Activated CD4-positive, CD25-positive, alpha-beta regulatory T cell treated with anti-CD3 and anti-CD28 coated beads, Interleukin-2, amount 50 U/mL, for 16 hours (primary cell): ENCODE results near the gene C4orf54.

Experiments
- DNase-seq: peaks from one replicate; pipeline ENCODE4 v3.0.0-alpha.2; 2020; ENCODE audit warnings: low read depth, low spot score

Gene C4orf54

DNA sequence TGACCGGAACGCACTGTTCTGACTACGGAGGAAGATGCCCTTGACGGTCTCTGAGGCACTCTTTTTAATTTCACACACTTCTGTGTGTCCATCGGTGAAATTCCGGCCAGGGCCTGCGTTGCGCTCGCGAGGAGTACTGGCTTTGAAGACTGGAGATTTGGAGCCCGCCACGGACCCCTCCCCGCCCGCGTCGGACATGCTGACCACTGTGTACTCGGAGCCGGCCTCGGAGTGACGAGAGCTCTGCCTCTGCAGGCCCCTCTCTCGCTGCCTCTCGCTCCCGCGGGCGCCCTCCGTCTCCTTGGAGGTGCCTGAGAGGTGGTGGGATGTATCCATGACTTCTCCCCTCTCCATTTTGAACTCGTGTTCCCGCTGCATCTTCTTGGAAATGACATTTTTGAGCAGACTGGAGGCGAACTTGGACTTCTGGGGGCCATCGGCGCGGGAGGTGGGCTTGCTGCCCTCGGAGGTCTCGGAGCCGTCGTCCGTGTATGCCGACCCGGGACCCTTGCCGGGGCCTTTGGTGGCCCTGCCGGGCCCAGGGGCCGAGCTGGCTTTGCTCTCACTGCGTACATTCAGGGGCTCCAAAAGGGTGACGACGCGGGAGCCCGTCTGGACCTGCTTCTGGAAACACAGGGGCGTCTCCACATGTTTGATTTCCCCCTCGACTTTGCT is 5.7 kb downstream of the C4orf54 start:
- no peak for DNase-seq

DNA sequence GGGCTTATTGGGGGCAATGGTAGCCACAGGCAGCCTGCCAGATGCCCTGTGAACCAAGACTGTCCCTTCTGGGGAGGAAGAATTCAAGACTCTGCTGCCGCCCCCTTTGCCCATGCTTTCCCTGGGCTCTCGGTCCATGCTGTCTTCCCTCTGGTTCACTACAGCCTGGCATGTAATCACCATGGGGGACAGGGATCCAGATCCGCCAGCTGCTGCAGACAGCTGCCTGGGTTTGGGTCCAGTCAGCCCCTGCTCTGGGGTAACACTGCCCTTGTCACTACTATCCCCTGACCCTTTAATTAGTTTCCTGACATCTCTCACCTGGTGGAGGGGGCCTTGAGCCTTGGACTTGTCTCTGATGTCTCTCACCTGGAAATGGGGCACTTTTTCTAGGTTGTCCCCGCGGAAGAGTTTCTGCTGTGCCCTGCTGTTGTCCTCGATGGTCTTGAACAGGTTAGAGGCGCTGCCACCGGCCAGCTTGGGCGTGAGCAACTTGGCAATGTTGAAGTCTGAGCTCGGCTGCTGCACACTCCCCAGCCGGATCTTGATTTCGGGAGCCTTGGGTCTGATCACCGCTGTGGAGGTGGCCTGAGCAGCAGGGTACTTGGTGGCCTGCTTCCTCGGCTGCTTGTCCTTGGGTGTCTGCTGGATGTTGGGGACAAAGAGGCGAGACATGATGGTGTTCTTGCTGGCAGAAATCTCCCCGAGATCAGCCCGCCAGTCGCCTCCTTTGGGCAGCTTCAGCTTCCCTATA is 6.4 kb downstream of the C4orf54 start:
- no peak for DNase-seq

DNA sequence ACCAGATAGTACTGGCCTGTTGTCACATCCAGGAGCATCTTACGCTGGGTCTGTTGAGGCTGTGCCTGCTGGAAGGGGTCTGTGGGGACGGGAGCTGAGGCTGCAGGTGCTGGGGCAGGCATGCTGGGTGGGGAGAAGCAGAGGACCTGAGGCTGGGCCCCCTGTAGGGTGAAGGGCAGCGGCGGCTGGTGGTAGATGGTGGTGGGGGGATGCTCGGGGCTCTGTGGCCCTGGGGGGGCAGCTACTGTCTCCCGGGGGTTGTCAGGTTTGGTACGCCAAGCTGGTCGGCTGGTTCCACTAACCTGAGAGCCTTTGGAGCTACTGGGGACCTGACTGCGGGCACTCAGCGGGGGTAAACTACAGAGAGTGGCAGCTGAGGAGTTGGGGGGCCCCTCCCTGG is 7.8 kb downstream of the C4orf54 start:
- no peak for DNase-seq

DNA sequence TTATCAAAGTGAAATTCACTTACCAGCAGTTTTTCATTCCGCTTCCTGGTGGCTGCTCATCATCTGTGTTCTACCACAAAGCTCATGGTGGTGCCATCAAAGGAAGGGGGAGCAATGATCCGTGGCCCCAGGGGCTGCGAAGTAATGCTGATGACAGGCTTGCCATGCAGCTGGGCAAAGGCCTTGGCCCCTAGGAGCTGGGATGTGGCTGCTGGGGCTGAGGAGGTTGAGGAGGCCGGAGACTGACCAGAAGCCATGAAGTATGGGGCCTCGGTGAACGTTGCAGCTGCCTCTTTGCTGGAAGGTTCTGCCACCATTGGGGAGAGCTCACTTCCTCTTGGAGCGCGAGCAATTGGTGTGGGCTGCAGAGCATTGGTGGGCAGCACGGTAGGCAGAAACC is 8.4 kb downstream of the C4orf54 start:
- no peak for DNase-seq

DNA sequence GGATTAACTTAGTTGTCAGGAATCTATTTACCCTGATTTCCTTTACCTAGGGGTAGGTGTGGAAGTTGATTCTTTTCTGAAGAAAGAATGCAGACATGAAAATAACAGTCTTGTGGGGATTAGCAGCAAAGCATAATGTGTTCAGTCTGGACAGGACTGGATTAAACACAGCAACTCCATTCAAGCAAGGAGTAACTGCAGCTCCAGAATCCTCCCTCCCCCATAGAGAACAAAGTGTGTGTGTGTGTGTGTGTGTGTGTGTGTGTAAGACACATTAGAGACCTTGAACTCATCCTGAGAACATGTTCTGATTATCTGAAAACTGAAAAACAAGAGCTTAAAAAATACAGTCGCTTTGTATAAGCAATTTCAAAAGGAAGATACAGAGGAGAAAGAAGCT is 9.3 kb downstream of the C4orf54 start:
- DNase-seq = no peak

DNA sequence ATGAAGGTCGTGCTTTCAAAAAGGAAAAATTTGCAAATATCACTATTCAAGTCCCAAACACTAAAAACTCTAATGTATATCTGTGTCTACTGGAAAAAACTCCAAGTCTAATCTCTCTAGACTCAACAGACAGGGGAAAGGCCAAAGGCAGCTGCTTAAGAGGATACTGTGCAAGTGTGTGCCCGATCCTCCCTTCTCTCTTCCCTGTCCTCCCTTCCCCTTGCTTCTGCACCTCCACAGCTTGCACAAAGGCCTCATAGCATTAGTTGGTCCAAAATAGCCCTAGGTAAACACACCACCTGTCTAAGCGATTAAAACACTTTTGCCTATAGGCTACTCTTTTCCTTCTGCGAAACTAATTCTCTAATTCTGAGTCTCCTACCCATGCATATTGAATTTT is 10.6 kb downstream of the C4orf54 start:
- DNase-seq = no peak

DNA sequence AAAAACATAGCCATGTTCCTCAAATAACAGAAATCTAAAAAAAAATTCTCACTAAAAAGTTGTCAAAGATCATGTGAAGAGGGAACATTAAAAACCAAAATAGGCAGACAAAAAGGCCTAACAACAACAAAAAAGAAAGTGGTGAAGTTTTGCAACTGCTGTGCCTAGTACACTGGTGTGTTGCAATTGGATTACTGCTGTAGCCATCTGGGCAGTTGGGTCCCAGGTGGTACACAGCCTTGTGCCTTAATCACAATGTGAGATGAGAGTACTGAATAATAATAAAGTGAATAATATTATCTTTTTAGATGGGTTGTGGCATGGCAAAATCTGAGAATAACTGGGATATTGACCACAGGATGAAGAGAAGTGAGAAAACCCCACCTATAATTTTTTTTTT is 12.0 kb downstream of the C4orf54 start:
- DNase-seq = no peak

DNA sequence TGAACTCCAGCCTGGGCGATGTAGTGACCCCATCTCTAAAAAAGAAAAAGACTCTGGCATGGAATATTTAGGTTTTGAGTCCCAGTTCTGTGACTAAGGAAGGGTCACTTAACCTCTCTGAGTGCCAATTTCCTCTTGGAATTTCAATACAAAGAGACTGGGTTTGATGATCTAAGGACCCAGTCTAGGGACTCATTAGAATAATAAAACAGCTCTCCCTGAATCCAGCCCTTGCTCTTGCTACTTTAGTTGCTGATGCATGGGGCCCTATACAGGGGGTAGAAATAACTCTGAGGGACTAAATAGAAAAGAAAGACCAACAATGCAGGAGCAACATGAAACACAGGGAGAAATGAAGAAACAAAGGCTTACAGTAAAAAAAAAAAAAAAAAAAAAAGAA is 12.6 kb downstream of the C4orf54 start:
- DNase-seq = no peak

DNA sequence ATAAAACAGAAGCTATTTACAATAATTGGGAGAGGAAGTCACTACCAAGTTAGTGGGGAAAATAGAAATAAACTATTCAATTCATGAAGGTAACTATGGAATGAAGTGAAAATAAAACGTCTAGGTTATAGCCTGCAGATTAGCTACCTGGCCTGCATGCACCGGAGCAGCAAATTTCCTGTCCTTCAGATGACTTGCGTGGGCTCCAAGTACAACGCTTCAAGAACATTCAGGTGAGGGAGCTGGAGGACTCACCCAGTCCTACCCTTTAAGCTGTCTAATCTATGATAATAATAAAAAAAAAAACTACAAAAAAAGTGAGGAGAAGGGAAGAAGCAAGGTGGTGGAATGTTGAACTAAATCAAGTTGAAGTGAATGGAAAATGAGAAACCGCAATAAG is 13.2 kb downstream of the C4orf54 start:
- no peak for DNase-seq

DNA sequence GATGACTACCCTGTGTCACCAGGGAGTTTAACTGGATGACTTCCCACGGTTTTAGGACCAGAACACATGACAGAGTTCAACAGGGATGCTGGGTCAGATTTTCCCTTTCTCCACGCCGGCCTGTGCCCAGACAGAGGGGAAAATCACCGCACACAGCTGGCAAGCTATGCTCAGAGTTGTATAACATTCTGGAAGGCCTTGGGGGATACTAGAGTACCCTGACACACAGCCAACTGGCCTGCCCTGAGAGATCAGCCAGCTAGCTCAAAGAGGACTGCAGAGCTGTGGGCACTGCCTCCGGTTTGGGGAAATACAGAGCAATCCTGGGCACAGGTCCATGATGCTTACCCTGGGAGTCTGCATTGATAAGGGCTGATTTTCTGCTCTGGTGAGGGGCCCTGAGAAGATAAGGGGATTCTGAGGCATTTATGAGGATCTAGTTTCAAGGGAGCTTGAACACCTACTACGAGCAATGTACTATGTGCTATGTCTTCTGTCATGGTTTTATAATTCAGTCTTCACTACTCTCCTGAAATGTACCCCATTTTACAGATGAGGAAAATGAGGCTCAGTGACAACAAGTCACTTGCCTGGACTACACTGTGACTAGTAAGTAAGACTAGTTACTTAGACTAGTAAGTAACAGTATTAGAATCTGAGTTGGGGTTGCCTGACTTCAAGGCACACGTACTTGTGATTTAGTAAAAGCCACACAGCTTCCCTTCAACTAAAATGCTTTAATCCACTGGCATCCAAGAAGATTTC is 14.7 kb downstream of the C4orf54 start:
- no peak for DNase-seq

DNA sequence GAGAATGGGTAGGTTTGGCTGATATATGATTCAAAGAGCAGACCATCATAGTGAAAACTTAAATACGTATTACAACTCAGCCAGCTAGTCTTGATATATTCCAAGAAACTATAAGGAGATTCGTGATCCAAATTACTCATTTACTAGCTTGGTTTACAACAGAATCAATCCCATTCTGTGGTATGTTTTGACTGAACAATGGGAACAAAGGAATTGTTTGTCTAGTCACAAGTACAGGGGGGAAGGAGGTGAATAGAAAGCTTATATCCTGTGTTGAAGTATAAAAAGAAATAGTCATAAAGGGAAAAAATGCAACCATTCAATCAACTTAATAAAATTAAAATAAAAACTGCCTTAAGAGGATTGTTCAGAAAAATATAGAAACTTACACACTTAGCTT is 17.0 kb downstream of the C4orf54 start:
- no peak for DNase-seq

DNA sequence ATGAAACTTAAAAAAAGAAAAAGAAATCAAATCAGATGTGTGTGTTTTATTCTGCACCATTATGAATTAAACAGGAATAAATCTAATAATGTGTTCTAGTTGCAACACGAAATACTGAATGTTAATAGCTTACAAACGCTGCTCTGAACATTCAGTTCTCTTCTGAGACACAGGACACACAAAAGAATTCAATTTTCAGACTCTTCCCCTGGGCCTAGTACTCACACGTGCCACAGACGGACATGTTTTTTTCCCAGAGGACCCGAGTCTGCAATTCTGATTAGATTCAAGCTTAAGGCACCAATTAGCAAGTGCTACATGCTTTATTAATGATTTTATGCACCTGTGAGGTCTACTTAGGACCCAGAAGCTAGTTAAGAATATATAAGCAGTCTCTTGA is 20.5 kb downstream of the C4orf54 start:
- no peak for DNase-seq

DNA sequence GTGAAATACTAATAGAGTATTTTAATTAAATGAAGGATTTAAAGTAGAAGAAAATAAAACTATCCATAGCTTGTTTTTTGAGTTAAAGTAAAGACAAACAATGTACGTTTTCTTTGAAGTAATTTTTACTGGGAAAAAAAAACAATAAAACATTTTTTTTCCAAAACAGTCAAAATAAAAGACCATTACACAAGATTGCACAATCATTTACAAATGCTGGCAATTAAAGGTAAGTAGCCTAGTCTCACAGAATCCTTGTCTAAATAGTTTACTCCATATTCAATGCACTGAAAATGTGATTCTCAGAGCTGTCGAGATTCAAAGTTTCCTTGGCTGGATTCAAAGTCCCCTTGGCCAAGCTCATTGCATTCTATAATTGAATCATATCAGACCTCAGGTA is 21.2 kb downstream of the C4orf54 start:
- no peak for DNase-seq

DNA sequence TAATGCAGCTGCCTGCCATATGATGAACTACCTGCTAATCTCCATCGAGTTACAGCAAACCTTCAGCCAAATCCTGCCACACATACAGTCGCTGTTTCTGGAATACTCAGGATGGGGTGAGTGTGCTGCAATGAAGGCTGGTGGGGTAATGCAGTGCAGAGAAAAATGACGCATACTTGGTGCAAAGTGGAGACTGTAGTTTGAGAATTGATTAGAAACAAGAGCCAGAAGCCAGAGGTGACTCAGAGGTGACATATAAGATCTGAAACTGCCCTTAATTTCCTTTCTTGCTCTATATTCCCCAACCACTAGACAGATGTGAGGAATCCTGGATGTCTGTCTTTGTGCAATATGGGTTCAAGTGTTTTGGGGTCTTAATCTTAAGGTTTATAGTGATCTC is 22.0 kb downstream of the C4orf54 start:
- no peak for DNase-seq

DNA sequence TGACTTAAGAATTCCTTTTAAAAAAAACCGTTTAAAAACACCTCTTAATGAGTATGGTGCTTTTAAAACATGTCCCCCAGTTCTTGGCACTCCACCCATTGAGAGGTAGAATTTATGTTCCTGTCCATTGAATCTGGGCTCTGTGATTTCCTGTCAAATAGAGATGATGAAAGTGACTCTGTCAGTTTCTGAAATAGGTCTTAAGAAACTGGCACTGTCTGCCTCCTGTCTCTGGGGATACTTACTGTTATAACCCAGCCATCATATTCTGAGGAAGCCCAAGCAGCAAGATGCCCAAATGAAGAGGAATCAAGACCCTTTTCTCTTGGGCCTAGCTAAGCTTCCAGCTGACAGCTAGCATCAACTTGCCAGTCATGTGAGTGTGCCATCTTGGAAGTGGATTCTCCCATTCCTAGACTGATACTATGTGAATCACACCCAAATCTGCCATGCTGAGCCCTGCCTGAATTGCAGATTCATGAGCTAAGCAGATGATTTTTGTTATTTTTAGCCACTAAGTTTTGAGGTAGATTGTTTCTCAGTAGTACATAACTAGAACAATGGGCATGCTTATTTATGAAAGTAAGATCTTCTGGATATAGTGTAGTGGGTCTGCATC is 22.8 kb downstream of the C4orf54 start:
- no peak for DNase-seq

DNA sequence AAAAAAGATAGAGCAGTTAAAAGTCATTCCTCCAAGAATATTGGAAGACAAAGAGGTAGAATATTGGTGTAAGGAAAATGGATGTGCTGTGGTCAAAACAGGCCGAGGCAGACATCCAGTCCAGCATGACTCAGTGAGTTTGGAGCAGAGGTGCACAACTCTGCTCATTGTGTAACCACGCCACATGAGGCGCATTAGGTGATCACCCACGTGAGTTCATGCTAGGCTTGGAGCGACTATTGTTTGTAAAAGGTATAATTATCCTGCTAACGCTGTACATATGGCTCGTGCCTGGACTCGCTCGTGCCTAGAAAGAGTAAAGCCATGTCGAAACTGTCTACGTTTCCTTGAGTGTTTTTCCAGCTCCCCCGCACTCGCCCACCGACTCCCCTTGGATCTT is 23.9 kb downstream of the C4orf54 start:
- DNase-seq = no peak

DNA sequence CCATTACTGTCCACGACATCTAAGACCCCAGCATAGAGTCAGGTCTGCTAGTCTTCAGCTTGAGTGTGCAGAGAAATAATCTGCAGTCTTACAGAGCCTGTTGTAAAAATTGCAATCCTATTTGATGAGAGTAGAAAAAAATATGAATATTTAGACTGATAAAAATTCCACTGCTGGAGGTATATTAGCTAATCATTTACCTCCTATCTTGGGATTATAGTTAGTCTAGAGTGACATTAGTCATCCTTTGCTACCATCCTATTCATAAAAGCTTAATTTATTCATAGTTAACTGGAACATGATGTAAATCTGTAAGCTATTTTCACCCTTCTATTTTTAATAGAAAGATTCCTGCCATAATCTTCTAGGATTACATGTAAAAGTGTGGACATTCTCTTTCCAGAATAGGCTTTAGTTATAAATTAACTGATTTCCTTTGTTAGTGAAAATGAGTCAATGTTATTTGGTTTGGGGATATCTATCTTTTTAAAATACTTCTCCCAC is 26.7 kb downstream of the C4orf54 start:
- DNase-seq = no peak

DNA sequence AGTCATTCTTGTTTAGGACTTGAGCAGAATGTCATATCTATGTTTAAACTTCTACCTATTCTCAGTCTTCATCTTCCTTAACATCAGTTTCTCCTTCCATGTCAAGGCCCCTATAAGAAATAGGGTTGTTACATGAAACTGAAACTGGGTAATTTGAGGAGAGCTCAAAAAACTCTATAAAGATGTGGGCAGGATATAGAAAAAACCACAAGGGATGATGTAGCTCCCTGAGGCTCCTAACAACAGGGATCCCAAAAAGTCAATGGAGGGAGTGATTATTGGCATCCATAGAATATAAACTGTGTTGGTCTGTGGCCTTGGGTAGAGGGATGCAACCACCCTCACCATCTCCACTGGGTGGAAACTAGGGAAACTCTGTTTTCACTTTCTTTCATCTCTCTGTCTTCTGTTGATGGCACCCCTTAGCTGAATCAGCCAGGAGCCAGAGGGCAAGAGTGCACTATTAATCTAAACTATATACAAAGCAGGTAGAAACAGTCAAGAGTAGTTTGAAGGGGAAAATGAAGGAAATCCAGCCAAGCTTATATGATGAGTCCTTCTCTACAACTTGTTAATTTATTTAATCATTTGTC is 27.6 kb downstream of the C4orf54 start:
- DNase-seq = no peak

DNA sequence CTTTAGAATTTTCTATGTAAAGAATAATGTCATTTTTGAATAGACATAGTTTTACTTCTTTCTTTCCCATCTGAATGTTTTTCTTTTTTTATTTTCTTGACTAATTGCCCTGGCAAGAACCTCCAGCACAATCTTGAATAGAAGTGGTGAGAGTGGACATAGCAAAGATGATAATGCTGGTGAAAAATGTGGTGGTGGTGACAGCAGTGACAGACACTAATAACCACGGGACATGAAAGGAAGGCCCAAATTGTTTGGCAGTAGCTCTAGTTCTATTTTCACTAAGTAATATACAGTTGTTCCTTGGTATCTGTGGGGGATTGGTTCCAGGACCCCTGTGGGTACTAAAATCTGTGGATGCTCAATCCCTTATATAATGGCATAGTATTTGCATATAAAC is 29.6 kb downstream of the C4orf54 start:
- DNase-seq = no peak

DNA sequence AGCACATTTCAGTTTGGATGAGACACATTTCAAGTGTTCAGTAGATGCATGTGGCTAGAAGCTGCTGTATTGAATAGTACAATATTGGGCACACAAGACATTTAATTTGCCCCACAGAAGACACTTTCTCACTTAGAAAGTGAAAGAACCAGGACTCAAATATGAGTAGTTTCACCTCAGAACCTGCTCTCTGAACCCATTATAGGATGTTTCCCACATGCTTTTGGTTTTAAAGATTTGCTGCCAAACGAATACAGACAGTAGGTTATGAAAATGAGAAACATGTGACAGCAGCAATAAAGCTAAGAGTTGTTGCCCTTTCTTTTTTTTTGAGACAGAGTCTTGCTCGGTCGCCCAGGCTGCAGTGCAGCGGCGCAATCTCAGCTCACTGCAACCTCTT is 32.3 kb downstream of the C4orf54 start:
- DNase-seq = no peak

DNA sequence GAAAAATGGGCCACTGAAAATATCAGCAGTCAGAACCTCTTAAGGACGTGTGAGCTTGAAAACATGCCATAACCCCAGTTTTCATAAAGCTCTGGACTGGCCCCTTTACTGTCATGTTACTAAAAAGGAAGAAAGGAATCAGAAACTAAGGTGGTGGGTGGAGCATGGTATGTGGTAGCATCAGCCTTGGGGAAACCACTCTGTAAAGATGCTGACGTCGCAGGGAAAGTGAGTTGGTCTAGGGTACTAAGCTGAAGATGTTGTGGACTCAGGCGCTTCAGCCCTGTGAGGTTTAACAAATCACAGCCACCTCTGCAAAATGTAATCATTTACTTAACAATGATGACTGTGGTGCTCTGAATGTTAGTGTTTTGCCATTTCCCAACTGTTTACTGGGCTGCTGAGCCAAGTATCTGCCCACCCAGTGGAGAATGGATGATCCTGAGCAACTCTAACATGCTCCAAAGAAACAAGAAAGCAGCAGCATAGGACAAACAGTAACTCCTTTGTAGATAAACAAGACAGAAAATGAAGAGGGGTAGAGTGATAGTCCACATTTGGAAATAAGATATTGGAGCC is 33.4 kb downstream of the C4orf54 start:
- DNase-seq = no peak
